Keratinocyte (primary cell): ENCODE measurements around the gene TMC1. TPM values are rescaled to one million over a fixed set of nuclear protein-coding genes. Genes with fewer than 3 reads are reported as not detected.

ENCODE experiments used
- DNase-seq: peaks from one replicate; pipeline ENCODE4 v3.0.0-alpha.2; 2011; ENCODE audit warnings: low read depth, missing footprints, low spot score
- FAIRE-seq: peaks from 2 replicates; lab custom pipeline; 2011; peaks lifted over from hg19 to GRCh38; lab: Jason Lieb, UNC
- H2AFZ ChIP-seq: 2 replicates; pipeline ENCODE4 v1.6.0; 2012; ENCODE audit warnings: low read length, control low read depth, inconsistent platforms; ENCODE audit not compliant: control insufficient read depth
- H3K27ac ChIP-seq: 2 replicates; pipeline ENCODE4 v1.5.1; 2011; ENCODE audit warnings: low read length; ENCODE audit not compliant: control insufficient read depth, insufficient read depth
- H3K27me3 ChIP-seq: 3 replicates; pipeline ENCODE4 v1.6.0; 2011; ENCODE audit warnings: low read length; ENCODE audit not compliant: control insufficient read depth, insufficient read depth; ENCODE audit errors: extremely low read depth
- H3K36me3 ChIP-seq, 2 experiments: 2 replicates in 1 of 2; 3 replicates in 1 of 2; pipeline ENCODE4 v1.5.1; 2011; ENCODE audit warnings: low read length in 2 of 2, mild to moderate bottlenecking in 1 of 2; ENCODE audit not compliant: control insufficient read depth in 2 of 2, insufficient read depth in 2 of 2; ENCODE audit errors: extremely low read depth in 1 of 2
- H3K4me1 ChIP-seq: 3 replicates; pipeline ENCODE4 v1.5.1; 2011; ENCODE audit warnings: low read length; ENCODE audit not compliant: control insufficient read depth, insufficient read depth; ENCODE audit errors: extremely low read depth
- H3K4me2 ChIP-seq: 3 replicates; pipeline ENCODE4 v1.6.0; 2011; ENCODE audit warnings: low read depth, low read length; ENCODE audit not compliant: control insufficient read depth, insufficient read depth; ENCODE audit errors: extremely low read depth
- H3K4me3 ChIP-seq, 3 experiments: fragments of 200-600 bp in 1 of 3; sonication (generic) in 1 of 3; 2 replicates in 2 of 3; 3 replicates in 1 of 3; pipeline ENCODE4 v1.5.1; 2011 to 2016; ENCODE audit warnings: low read length in 3 of 3, mild to moderate bottlenecking in 3 of 3, control low read depth in 2 of 3, inconsistent platforms in 1 of 3, low read depth in 1 of 3, mixed read lengths in 1 of 3, mixed run types in 1 of 3, moderate library complexity in 1 of 3; ENCODE audit not compliant: control insufficient read depth in 2 of 3, insufficient read depth in 2 of 3; ENCODE audit errors: extremely low read depth in 1 of 3
- H3K79me2 ChIP-seq: 2 replicates; pipeline ENCODE4 v1.6.0; 2012; ENCODE audit warnings: low read length; ENCODE audit not compliant: control insufficient read depth, insufficient read depth
- H3K9ac ChIP-seq: 3 replicates; pipeline ENCODE4 v1.6.0; 2011; ENCODE audit warnings: low read length; ENCODE audit not compliant: control insufficient read depth, insufficient read depth; ENCODE audit errors: extremely low read depth
- H3K9me1 ChIP-seq: 3 replicates; pipeline ENCODE4 v1.6.0; 2011; ENCODE audit warnings: low read length; ENCODE audit not compliant: control insufficient read depth, insufficient read depth; ENCODE audit errors: extremely low read depth
- H3K9me3 ChIP-seq: 2 replicates; pipeline ENCODE4 v1.5.1; 2012; ENCODE audit warnings: low read depth, low read length; ENCODE audit not compliant: control insufficient read depth
- H4K20me1 ChIP-seq: 3 replicates; pipeline ENCODE4 v1.6.0; 2011; ENCODE audit warnings: low read length; ENCODE audit not compliant: control insufficient read depth, insufficient read depth; ENCODE audit errors: extremely low read depth
- CTCF ChIP-seq, 3 experiments: IDR thresholded peaks in 1 of 3; conservative IDR thresholded peaks in 1 of 3; optimal IDR thresholded peaks in 1 of 3; 2 replicates in 2 of 3; 3 replicates in 1 of 3; pipeline versions ENCODE3 to v1.5.1; 2011; ENCODE audit warnings: low read length in 3 of 3, mild to moderate bottlenecking in 3 of 3, moderate library complexity in 2 of 3, control low read depth in 1 of 3, inconsistent platforms in 1 of 3; ENCODE audit not compliant: insufficient read depth in 2 of 3; ENCODE audit errors: extremely low read depth in 1 of 3
- EZH2 ChIP-seq: IDR thresholded peaks from one replicate; pipeline ENCODE4 v1.6.1; 2012; ENCODE audit warnings: inconsistent platforms, mild to moderate bottlenecking, low read length, moderate library complexity
- dilution Hi-C: fragments of 300-500 bp; cut with MboI; formaldehyde crosslinking; loops from one replicate; pipeline ENCODE4 v1.7.0; 2020; ENCODE audit warnings: low sequenced_read_pairs; ENCODE audit not compliant: extremely low pct_ligation_motif_present
- polyA plus RNA-seq, 5 experiments: library from polyadenylated mRNA; depleted of rRNA in 3 of 5; stranded (reverse) in 3 of 5; stranded (forward) in 1 of 5; unstranded in 1 of 5; fragments of >200 nt; gene quantifications; 1 replicate in 1 of 5; 2 replicates in 3 of 5; 3 replicates in 1 of 5; pipeline versions ENCODE4 v1.2.1 to v1.2.3, GENCODE V29; 2011 to 2012; ENCODE audit warnings: missing spikeins in 2 of 5, low read depth in 1 of 5, low replicate concordance in 1 of 5

TMC1 gene
- polyA plus RNA-seq, 1 donor (not counting 4 experiments of a cell fraction or from before 2014, with no cell fraction given): 0.05 TPM

- H2AFZ ChIP-seq: no peak overlapping the region
- H3K9me1 ChIP-seq: no peaks in the 10 kb centered on the region
- no peaks in the 10 kb centered on the region for H3K4me1 ChIP-seq
- no peaks in the 10 kb centered on the region for H3K9me3 ChIP-seq
- FAIRE-seq: no peak
- H4K20me1 ChIP-seq: no peaks in the 10 kb centered on the region
- no peak for TF ChIP-seq CTCF (optimal IDR thresholded peaks at IDR 0.05 in 1 of 3, IDR thresholded peaks at IDR 0.05 in 1 of 3, conservative IDR thresholded peaks at IDR 0.05 in 1 of 3; ENCODE audit: extremely low read depth in 1 of 3, insufficient read depth in 2 of 3, low read length in 3 of 3)
- TF ChIP-seq EZH2: no peak
- no peaks in the 10 kb centered on the region for H3K27me3 ChIP-seq
- H3K27ac ChIP-seq: no peak overlapping the region
- H3K36me3 ChIP-seq: no peaks in the 10 kb centered on the region
- no peak overlapping the region for H3K9ac ChIP-seq
- no peak overlapping the region for H3K4me2 ChIP-seq
- no peak for DNase-seq
- dilution Hi-C loops: no loop called here
- H3K79me2 ChIP-seq: no peaks in the 10 kb centered on the region
- H3K4me3 ChIP-seq: no peak overlapping the region
These were observed 163.2 kb downstream of the TMC1 start for GRCh38 chr9:72684615-72685014.

- H3K79me2 ChIP-seq: no peaks in the 10 kb centered on the region
- no peak overlapping the region for H3K9ac ChIP-seq
- no peaks in the 10 kb centered on the region for H3K27me3 ChIP-seq
- H3K36me3 ChIP-seq: no peaks in the 10 kb centered on the region
- no peaks in the 10 kb centered on the region for H3K4me1 ChIP-seq
- DNase-seq: no peak
- no peak overlapping the region for H2AFZ ChIP-seq
- TF ChIP-seq EZH2 (no peak), CTCF (optimal IDR thresholded peaks at IDR 0.05 in 1 of 3, IDR thresholded peaks at IDR 0.05 in 1 of 3, conservative IDR thresholded peaks at IDR 0.05 in 1 of 3; ENCODE audit: extremely low read depth in 1 of 3, insufficient read depth in 2 of 3, low read length in 3 of 3) (no peak)
- no peak for FAIRE-seq
- no peaks in the 10 kb centered on the region for H4K20me1 ChIP-seq
- dilution Hi-C loops: no loop called here
- no peak overlapping the region for H3K4me2 ChIP-seq
- H3K27ac ChIP-seq: no peak overlapping the region
- H3K9me3 ChIP-seq: no peaks in the 10 kb centered on the region
- no peak overlapping the region for H3K4me3 ChIP-seq
- H3K9me1 ChIP-seq: no peaks in the 10 kb centered on the region
These were observed 164.5 kb downstream of the TMC1 start for GRCh38 chr9:72685911-72686310.
